Measurements from ENCODE around the gene LYZL4.

GRCh38 chr3:42459151-42459550 is 48.7 kb upstream of the LYZL4 start:
- TF ChIP-seq POLR2A (IDR thresholded peaks at IDR 0.05; ENCODE audit: low read depth, low read length) = no peak
- TF ChIP-seq, protein P1, sequence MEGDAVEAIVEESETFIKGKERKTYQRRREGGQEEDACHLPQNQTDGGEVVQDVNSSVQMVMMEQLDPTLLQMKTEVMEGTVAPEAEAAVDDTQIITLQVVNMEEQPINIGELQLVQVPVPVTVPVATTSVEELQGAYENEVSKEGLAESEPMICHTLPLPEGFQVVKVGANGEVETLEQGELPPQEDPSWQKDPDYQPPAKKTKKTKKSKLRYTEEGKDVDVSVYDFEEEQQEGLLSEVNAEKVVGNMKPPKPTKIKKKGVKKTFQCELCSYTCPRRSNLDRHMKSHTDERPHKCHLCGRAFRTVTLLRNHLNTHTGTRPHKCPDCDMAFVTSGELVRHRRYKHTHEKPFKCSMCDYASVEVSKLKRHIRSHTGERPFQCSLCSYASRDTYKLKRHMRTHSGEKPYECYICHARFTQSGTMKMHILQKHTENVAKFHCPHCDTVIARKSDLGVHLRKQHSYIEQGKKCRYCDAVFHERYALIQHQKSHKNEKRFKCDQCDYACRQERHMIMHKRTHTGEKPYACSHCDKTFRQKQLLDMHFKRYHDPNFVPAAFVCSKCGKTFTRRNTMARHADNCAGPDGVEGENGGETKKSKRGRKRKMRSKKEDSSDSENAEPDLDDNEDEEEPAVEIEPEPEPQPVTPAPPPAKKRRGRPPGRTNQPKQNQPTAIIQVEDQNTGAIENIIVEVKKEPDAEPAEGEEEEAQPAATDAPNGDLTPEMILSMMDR (IDR thresholded peaks at IDR 0.05 in 2 of 3, conservative IDR thresholded peaks at IDR 0.05 in 1 of 3; ENCODE audit: control insufficient read depth in 2 of 3, extremely low read depth in 1 of 3, insufficient read depth in 1 of 3, low read depth in 3 of 3, low read length in 3 of 3) = no peak

Data from GM12878 (cell line).